GM23338 (cell line): ENCODE data around the gene RGS17. TPM values are rescaled to one million over a fixed set of nuclear protein-coding genes. Genes with fewer than 3 reads are reported as not detected.

Experiments used
- ATAC-seq: fragments of 200-7000 bp; cut with Tn5 transposase; 3 replicates; pipeline ENCODE4 v1.9.1; 2020
- DNase-seq: peaks from one replicate; pipeline ENCODE4 v3.0.0-alpha.2; 2015; ENCODE audit warnings: low spot score
- H2AFZ ChIP-seq: fragments of 200-600 bp; sonication (generic); 2 replicates; pipeline ENCODE4 v1.8.0; 2016; ENCODE audit warnings: antibody characterized with exemption, mild to moderate bottlenecking, moderate library complexity
- H3F3A ChIP-seq: fragments of 200-600 bp; sonication (generic); replicated peaks from 2 replicates; pipeline ENCODE4 v1.8.0; 2017; ENCODE audit warnings: antibody characterized with exemption, mixed run types, low read depth
- H3K27ac ChIP-seq: fragments of 200-600 bp; sonication (generic); 2 replicates; pipeline ENCODE4 v1.6.1; 2016; ENCODE audit warnings: low read depth
- H3K27me3 ChIP-seq: fragments of 200-600 bp; sonication (generic); 2 replicates; pipeline ENCODE4 v1.8.0; 2016; ENCODE audit warnings: mild to moderate bottlenecking, mixed run types, moderate library complexity; ENCODE audit not compliant: insufficient read depth
- H3K36me3 ChIP-seq: fragments of 200-600 bp; sonication (generic); 2 replicates; pipeline ENCODE4 v1.8.0; 2016; ENCODE audit warnings: mild to moderate bottlenecking; ENCODE audit not compliant: insufficient read depth
- H3K4me1 ChIP-seq: fragments of 200-600 bp; sonication (generic); 2 replicates; pipeline ENCODE4 v1.8.0; 2016; ENCODE audit warnings: mild to moderate bottlenecking, moderate library complexity; ENCODE audit not compliant: insufficient read depth
- H3K4me2 ChIP-seq: fragments of 200-600 bp; sonication (generic); 2 replicates; pipeline ENCODE4 v1.7.1; 2017; ENCODE audit warnings: mixed run types
- H3K4me3 ChIP-seq: fragments of 200-600 bp; sonication (generic); 2 replicates; pipeline ENCODE4 v1.6.1; 2016; ENCODE audit warnings: mixed run types
- H3K79me2 ChIP-seq: fragments of 200-600 bp; sonication (generic); replicated peaks from 2 replicates; pipeline ENCODE4 v1.8.0; 2017; ENCODE audit warnings: mild to moderate bottlenecking; ENCODE audit not compliant: insufficient read depth
- H3K9me2 ChIP-seq: fragments of 200-600 bp; sonication (generic); 2 replicates; pipeline ENCODE4 v1.8.0; 2017; ENCODE audit not compliant: insufficient read depth
- H4K20me1 ChIP-seq: fragments of 200-600 bp; sonication (generic); replicated peaks from 2 replicates; pipeline ENCODE4 v1.8.0; 2017; ENCODE audit warnings: mild to moderate bottlenecking; ENCODE audit not compliant: insufficient read depth
- H3K27ac Mint-ChIP-seq: 2 replicates; pipeline ENCODE4 v1.8.0; 2020; ENCODE audit warnings: inconsistent platforms, mild to moderate bottlenecking, moderate library complexity, mixed read lengths
- H3K27me3 Mint-ChIP-seq: 3 replicates; pipeline ENCODE4 v1.8.0; 2022; ENCODE audit warnings: low read depth, mild to moderate bottlenecking, moderate library complexity, mixed read lengths, inconsistent platforms; ENCODE audit not compliant: insufficient read depth, poor library complexity
- H3K36me3 Mint-ChIP-seq: 3 replicates; pipeline ENCODE4 v1.8.0; 2021; ENCODE audit warnings: low read depth, mild to moderate bottlenecking, inconsistent platforms, moderate library complexity, mixed read lengths
- H3K4me1 Mint-ChIP-seq: 3 replicates; pipeline ENCODE4 v1.8.0; 2020; ENCODE audit warnings: mild to moderate bottlenecking, inconsistent platforms, mixed read lengths
- H3K4me3 Mint-ChIP-seq: 3 replicates; pipeline ENCODE4 v1.8.0; 2021; ENCODE audit warnings: moderate library complexity, mild to moderate bottlenecking, inconsistent platforms, mixed read lengths
- H3K9me3 Mint-ChIP-seq: 3 replicates; pipeline ENCODE4 v1.8.0; 2020; ENCODE audit warnings: moderate library complexity, mild to moderate bottlenecking, inconsistent platforms, mixed read lengths
- CREB1 ChIP-seq: fragments of 250-450 bp; sonication (Bioruptor Pico); IDR thresholded peaks from 2 replicates; pipeline ENCODE4 v1.5.0; 2020; ENCODE audit warnings: low read depth, mild to moderate bottlenecking, moderate library complexity
- ETS1 ChIP-seq: IDR thresholded peaks from 2 replicates; pipeline ENCODE4 v1.6.1; 2016; ENCODE audit warnings: antibody characterized with exemption
- EZH2 ChIP-seq: fragments of 200-600 bp; sonication (generic); IDR thresholded peaks from one replicate; pipeline ENCODE4 v1.8.0; 2017; ENCODE audit warnings: antibody characterized with exemption, mild to moderate bottlenecking, low read depth; ENCODE audit not compliant: unreplicated experiment
- EZH2phosphoT487 ChIP-seq: fragments of 200-600 bp; sonication (generic); IDR thresholded peaks from one replicate; pipeline ENCODE4 v1.8.1; 2018; ENCODE audit warnings: antibody characterized with exemption; ENCODE audit not compliant: unreplicated experiment
- JUNB ChIP-seq: IDR thresholded peaks from one replicate; pipeline ENCODE4 v1.6.1; 2016; ENCODE audit warnings: antibody characterized with exemption; ENCODE audit not compliant: unreplicated experiment
- NANOG ChIP-seq: IDR thresholded peaks from 2 replicates; pipeline ENCODE4 v1.6.1; 2016; ENCODE audit warnings: antibody characterized with exemption, borderline replicate concordance
- POLR2AphosphoS5 ChIP-seq: IDR thresholded peaks from 2 replicates; pipeline ENCODE4 v1.6.1; 2016; ENCODE audit warnings: antibody characterized with exemption, low read depth
- STAT1 ChIP-seq: IDR thresholded peaks from one replicate; pipeline ENCODE4 v1.6.1; 2016; ENCODE audit warnings: antibody characterized with exemption; ENCODE audit not compliant: unreplicated experiment
- ZNF114 ChIP-seq: fragments of 250-450 bp; sonication (Bioruptor Pico); IDR thresholded peaks from 2 replicates; pipeline ENCODE4 v1.5.0; 2020; ENCODE audit warnings: mild to moderate bottlenecking, moderate library complexity
- ZNF331 ChIP-seq: fragments of 250-450 bp; sonication (Bioruptor Pico); IDR thresholded peaks from 2 replicates; pipeline ENCODE4 v1.5.0; 2020; ENCODE audit warnings: low read depth, mild to moderate bottlenecking, moderate library complexity
- polyA plus RNA-seq: library from polyadenylated mRNA; unstranded; fragments of >200 nt; fragmentation: Nextera tagmentation; extraction: Ambion mirVana; gene quantifications from 2 replicates; pipeline ENCODE4 v1.2.1, GENCODE V29; 2016
- total RNA-seq: library from RNA; depleted of rRNA; stranded (reverse); fragments of >200 nt; shearing (Covaris generic); gene quantifications from 2 replicates; pipeline ENCODE4 v1.2.3, GENCODE V29; 2014
- TF ChIP-seq, protein P1 (sequence below): fragments of 250-450 bp; sonication (Bioruptor Pico); IDR thresholded peaks from 2 replicates; pipeline ENCODE4 v1.5.0; 2020; ENCODE audit warnings: mild to moderate bottlenecking, moderate library complexity
- TF ChIP-seq, protein P2 (sequence below), 2 experiments: fragments of 200-600 bp in 1 of 2; sonication (generic) in 1 of 2; conservative IDR thresholded peaks; 2 replicates each; pipeline versions ENCODE4 v1.5.1 to v1.6.1; 2016 to 2017; ENCODE audit warnings: antibody characterized with exemption in 2 of 2, low read depth in 2 of 2, mild to moderate bottlenecking in 2 of 2, moderate library complexity in 1 of 2

RGS17 gene
- total and polyA plus RNA-seq, 2 experiments from 2014 or later = 12.1 to 12.3 TPM

- no peak overlapping the region for H3K4me3 Mint-ChIP-seq
- no peak overlapping the region for H3K4me3 ChIP-seq
- no peak overlapping the region for H3K27ac Mint-ChIP-seq
- DNase-seq = no peak
- H3K27ac ChIP-seq = no peak overlapping the region
- no peak overlapping the region for H2AFZ ChIP-seq
- 0 out of 2 replicates have a peak, but pooled peaks cover 3% of the 10 kb centered on the region for H4K20me1 ChIP-seq
- H3K79me2 ChIP-seq = no peaks in the 10 kb centered on the region
- no peaks in the 10 kb centered on the region for H3F3A ChIP-seq
- TF ChIP-seq, protein P1, sequence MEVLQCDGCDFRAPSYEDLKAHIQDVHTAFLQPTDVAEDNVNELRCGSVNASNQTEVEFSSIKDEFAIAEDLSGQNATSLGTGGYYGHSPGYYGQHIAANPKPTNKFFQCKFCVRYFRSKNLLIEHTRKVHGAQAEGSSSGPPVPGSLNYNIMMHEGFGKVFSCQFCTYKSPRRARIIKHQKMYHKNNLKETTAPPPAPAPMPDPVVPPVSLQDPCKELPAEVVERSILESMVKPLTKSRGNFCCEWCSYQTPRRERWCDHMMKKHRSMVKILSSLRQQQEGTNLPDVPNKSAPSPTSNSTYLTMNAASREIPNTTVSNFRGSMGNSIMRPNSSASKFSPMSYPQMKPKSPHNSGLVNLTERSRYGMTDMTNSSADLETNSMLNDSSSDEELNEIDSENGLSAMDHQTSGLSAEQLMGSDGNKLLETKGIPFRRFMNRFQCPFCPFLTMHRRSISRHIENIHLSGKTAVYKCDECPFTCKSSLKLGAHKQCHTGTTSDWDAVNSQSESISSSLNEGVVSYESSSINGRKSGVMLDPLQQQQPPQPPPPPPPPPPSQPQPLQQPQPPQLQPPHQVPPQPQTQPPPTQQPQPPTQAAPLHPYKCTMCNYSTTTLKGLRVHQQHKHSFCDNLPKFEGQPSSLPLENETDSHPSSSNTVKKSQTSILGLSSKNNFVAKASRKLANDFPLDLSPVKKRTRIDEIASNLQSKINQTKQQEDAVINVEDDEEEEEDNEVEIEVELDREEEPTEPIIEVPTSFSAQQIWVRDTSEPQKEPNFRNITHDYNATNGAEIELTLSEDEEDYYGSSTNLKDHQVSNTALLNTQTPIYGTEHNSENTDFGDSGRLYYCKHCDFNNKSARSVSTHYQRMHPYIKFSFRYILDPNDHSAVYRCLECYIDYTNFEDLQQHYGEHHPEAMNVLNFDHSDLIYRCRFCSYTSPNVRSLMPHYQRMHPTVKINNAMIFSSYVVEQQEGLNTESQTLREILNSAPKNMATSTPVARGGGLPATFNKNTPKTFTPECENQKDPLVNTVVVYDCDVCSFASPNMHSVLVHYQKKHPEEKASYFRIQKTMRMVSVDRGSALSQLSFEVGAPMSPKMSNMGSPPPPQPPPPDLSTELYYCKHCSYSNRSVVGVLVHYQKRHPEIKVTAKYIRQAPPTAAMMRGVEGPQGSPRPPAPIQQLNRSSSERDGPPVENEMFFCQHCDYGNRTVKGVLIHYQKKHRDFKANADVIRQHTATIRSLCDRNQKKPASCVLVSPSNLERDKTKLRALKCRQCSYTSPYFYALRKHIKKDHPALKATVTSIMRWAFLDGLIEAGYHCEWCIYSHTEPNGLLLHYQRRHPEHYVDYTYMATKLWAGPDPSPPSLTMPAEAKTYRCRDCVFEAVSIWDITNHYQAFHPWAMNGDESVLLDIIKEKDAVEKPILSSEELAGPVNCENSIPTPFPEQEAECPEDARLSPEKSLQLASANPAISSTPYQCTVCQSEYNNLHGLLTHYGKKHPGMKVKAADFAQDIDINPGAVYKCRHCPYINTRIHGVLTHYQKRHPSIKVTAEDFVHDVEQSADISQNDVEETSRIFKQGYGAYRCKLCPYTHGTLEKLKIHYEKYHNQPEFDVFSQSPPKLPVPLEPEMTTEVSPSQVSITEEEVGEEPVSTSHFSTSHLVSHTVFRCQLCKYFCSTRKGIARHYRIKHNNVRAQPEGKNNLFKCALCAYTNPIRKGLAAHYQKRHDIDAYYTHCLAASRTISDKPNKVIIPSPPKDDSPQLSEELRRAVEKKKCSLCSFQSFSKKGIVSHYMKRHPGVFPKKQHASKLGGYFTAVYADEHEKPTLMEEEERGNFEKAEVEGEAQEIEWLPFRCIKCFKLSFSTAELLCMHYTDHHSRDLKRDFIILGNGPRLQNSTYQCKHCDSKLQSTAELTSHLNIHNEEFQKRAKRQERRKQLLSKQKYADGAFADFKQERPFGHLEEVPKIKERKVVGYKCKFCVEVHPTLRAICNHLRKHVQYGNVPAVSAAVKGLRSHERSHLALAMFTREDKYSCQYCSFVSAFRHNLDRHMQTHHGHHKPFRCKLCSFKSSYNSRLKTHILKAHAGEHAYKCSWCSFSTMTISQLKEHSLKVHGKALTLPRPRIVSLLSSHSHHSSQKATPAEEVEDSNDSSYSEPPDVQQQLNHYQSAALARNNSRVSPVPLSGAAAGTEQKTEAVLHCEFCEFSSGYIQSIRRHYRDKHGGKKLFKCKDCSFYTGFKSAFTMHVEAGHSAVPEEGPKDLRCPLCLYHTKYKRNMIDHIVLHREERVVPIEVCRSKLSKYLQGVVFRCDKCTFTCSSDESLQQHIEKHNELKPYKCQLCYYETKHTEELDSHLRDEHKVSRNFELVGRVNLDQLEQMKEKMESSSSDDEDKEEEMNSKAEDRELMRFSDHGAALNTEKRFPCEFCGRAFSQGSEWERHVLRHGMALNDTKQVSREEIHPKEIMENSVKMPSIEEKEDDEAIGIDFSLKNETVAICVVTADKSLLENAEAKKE (CRISPR knock-in tag) = no peak
- TF ChIP-seq STAT1 = no peak
- TF ChIP-seq ETS1 = no peak
- TF ChIP-seq NANOG = no peak
- TF ChIP-seq JUNB = no peak
- no peak for TF ChIP-seq ZNF114
- no peak for TF ChIP-seq POLR2AphosphoS5
- no peak for TF ChIP-seq CREB1
- TF ChIP-seq EZH2 = no peak
- TF ChIP-seq, protein P2, sequence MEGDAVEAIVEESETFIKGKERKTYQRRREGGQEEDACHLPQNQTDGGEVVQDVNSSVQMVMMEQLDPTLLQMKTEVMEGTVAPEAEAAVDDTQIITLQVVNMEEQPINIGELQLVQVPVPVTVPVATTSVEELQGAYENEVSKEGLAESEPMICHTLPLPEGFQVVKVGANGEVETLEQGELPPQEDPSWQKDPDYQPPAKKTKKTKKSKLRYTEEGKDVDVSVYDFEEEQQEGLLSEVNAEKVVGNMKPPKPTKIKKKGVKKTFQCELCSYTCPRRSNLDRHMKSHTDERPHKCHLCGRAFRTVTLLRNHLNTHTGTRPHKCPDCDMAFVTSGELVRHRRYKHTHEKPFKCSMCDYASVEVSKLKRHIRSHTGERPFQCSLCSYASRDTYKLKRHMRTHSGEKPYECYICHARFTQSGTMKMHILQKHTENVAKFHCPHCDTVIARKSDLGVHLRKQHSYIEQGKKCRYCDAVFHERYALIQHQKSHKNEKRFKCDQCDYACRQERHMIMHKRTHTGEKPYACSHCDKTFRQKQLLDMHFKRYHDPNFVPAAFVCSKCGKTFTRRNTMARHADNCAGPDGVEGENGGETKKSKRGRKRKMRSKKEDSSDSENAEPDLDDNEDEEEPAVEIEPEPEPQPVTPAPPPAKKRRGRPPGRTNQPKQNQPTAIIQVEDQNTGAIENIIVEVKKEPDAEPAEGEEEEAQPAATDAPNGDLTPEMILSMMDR (conservative IDR thresholded peaks at IDR 0.05; ENCODE audit: low read depth in 2 of 2) = no peak
- no peak for TF ChIP-seq EZH2phosphoT487
- TF ChIP-seq ZNF331 (CRISPR knock-in tag) = no peak
- no peaks in the 10 kb centered on the region for H3K36me3 Mint-ChIP-seq
- no peaks in the 10 kb centered on the region for H3K9me2 ChIP-seq
- H3K4me1 ChIP-seq = peaks cover 6% of the 10 kb centered on the region; the same call in 1 of the 2 replicates
- peaks cover 12% of the 10 kb centered on the region for H3K4me1 Mint-ChIP-seq
- H3K36me3 ChIP-seq = no peaks in the 10 kb centered on the region
- H3K27me3 ChIP-seq = no peaks in the 10 kb centered on the region
- no peak for ATAC-seq
- H3K4me2 ChIP-seq = no peak overlapping the region
- H3K27me3 Mint-ChIP-seq = peaks cover 3% of the 10 kb centered on the region
- H3K9me3 Mint-ChIP-seq = no peaks in the 10 kb centered on the region
Observed at GRCh38 chr6:153101461-153101860, 29.6 kb downstream of the RGS17 start.
